Neural progenitor cell (in vitro differentiated cells): ENCODE results near the gene TCERG1L. TPM values are rescaled to one million over a fixed set of nuclear protein-coding genes. Genes with fewer than 3 reads are reported as not detected.

Source experiments
- DNase-seq: peaks from one replicate; pipeline ENCODE4 v3.0.0-alpha.2; 2016; ENCODE audit warnings: low spot score
- H2AFZ ChIP-seq: fragments of 200-600 bp; sonication (generic); replicated peaks from 2 replicates; pipeline ENCODE4 v1.6.1; 2016; ENCODE audit warnings: antibody characterized with exemption
- H3F3A ChIP-seq: fragments of 200-600 bp; sonication (generic); 2 replicates; pipeline ENCODE4 v1.6.1; 2016; ENCODE audit warnings: antibody characterized with exemption, low read depth
- H3K27ac ChIP-seq: fragments of 200-600 bp; sonication (generic); 2 replicates; pipeline ENCODE4 v1.5.1; 2016; ENCODE audit warnings: mild to moderate bottlenecking
- H3K27me3 ChIP-seq: fragments of 200-600 bp; sonication (generic); 2 replicates; pipeline ENCODE4 v1.6.1; 2016; ENCODE audit warnings: mild to moderate bottlenecking, moderate library complexity
- H3K36me3 ChIP-seq: fragments of 200-600 bp; sonication (generic); 2 replicates; pipeline ENCODE4 v1.5.1; 2016
- H3K4me1 ChIP-seq: fragments of 200-600 bp; sonication (generic); 2 replicates; pipeline ENCODE4 v1.6.1; 2016; ENCODE audit warnings: mixed run types
- H3K4me2 ChIP-seq: fragments of 200-600 bp; sonication (generic); 2 replicates; pipeline ENCODE4 v1.6.1; 2016
- H3K4me3 ChIP-seq: fragments of 200-600 bp; sonication (generic); 2 replicates; pipeline ENCODE4 v1.5.1; 2016
- H3K79me2 ChIP-seq: fragments of 200-600 bp; sonication (generic); 2 replicates; pipeline ENCODE4 v1.6.1; 2016; ENCODE audit warnings: low read depth
- H3K9ac ChIP-seq: fragments of 200-600 bp; sonication (generic); 2 replicates; pipeline ENCODE4 v1.6.1; 2016
- H3K9me3 ChIP-seq: fragments of 200-600 bp; sonication (generic); 2 replicates; pipeline ENCODE4 v1.5.1; 2016; ENCODE audit warnings: low read depth
- H4K20me1 ChIP-seq: fragments of 200-600 bp; sonication (generic); 2 replicates; pipeline ENCODE4 v1.6.1; 2016; ENCODE audit warnings: low read depth
- H3K27ac Mint-ChIP-seq: 3 replicates; pipeline ENCODE4 v1.8.0; 2021; ENCODE audit warnings: mixed read lengths
- H3K27me3 Mint-ChIP-seq: 2 replicates; pipeline ENCODE4 v1.8.0; 2022; ENCODE audit warnings: low read depth, mild to moderate bottlenecking, inconsistent platforms, moderate library complexity, mixed read lengths; ENCODE audit not compliant: insufficient read depth
- H3K36me3 Mint-ChIP-seq: 3 replicates; pipeline ENCODE4 v1.8.0; 2021; ENCODE audit warnings: mixed read lengths
- H3K4me1 Mint-ChIP-seq: 3 replicates; pipeline ENCODE4 v1.8.0; 2021; ENCODE audit warnings: mixed read lengths
- H3K4me3 Mint-ChIP-seq: 3 replicates; pipeline ENCODE4 v1.8.0; 2021; ENCODE audit warnings: mild to moderate bottlenecking, moderate library complexity, mixed read lengths
- H3K9me3 Mint-ChIP-seq: 3 replicates; pipeline ENCODE4 v1.8.0; 2020; ENCODE audit warnings: mixed read lengths
- CTCF ChIP-seq: fragments of 200-600 bp; sonication (generic); IDR thresholded peaks from 2 replicates; pipeline ENCODE4 v1.5.1; 2017; ENCODE audit warnings: antibody characterized with exemption, mild to moderate bottlenecking
- EZH2 ChIP-seq: fragments of 200-600 bp; sonication (generic); IDR thresholded peaks from 2 replicates; pipeline ENCODE4 v1.6.1; 2017; ENCODE audit warnings: antibody characterized with exemption, mild to moderate bottlenecking, moderate library complexity
- EZH2phosphoT487 ChIP-seq: fragments of 200-600 bp; sonication (generic); IDR thresholded peaks from 2 replicates; pipeline ENCODE4 v1.6.1; 2017; ENCODE audit warnings: antibody characterized with exemption
- total RNA-seq: library from RNA; depleted of rRNA; stranded (reverse); fragments of >200 nt; gene quantifications from 2 replicates; pipeline ENCODE4 v1.2.3, GENCODE V29; 2015; ENCODE audit warnings: low replicate concordance

Gene TCERG1L
- total RNA-seq, 1 donor from 2014 or later = 1.8 TPM

- no peak overlapping the region for H3K4me3 ChIP-seq
- H3K36me3 ChIP-seq = no peaks in the 10 kb centered on the region
- H3F3A ChIP-seq = peaks cover 26% of the 10 kb centered on the region
- H4K20me1 ChIP-seq = no peaks in the 10 kb centered on the region
- no peak for DNase-seq
- no peak overlapping the region for H3K27ac ChIP-seq
- peaks cover 29% of the 10 kb centered on the region for H3K4me1 ChIP-seq
- H3K4me2 ChIP-seq = no peak overlapping the region
- H3K9me3 ChIP-seq = no peaks in the 10 kb centered on the region
- H2AFZ ChIP-seq = no peak overlapping the region
- no peak overlapping the region for H3K9ac ChIP-seq
- H3K4me1 Mint-ChIP-seq = peaks cover 11% of the 10 kb centered on the region
- TF ChIP-seq CTCF (no peak), EZH2 (no peak), EZH2phosphoT487 (no peak)
- no peaks in the 10 kb centered on the region for H3K27me3 ChIP-seq
- no peak overlapping the region for H3K27ac Mint-ChIP-seq
- H3K36me3 Mint-ChIP-seq = no peaks in the 10 kb centered on the region
- H3K4me3 Mint-ChIP-seq = no peak overlapping the region
- peaks cover 9% of the 10 kb centered on the region for H3K9me3 Mint-ChIP-seq
- H3K27me3 Mint-ChIP-seq = peaks cover 7% of the 10 kb centered on the region
- H3K79me2 ChIP-seq = no peaks in the 10 kb centered on the region
Measured at GRCh38 chr10:131062621-131063260, 248.8 kb downstream of the TCERG1L start.

- DNase-seq = no peak
- Histone ChIP-seq H3K27ac (no peak overlapping the region), H3K9ac (no peak overlapping the region), H3K4me3 (no peak overlapping the region), H3K9me3 (no peaks in the 10 kb centered on the region), H3K4me1 (peaks cover 23% of the 10 kb centered on the region), H3K36me3 (no peaks in the 10 kb centered on the region), H3K79me2 (no peaks in the 10 kb centered on the region), H3F3A (peaks cover 14% of the 10 kb centered on the region), H3K4me2 (no peak overlapping the region), H4K20me1 (no peaks in the 10 kb centered on the region), H2AFZ (no peak overlapping the region), H3K27me3 (no peaks in the 10 kb centered on the region)
- TF ChIP-seq EZH2phosphoT487 (no peak), CTCF (no peak), EZH2 (no peak)
- H3K36me3 Mint-ChIP-seq = no peaks in the 10 kb centered on the region
- no peak overlapping the region for H3K27ac Mint-ChIP-seq
- H3K4me3 Mint-ChIP-seq = no peak overlapping the region
- peaks cover 7% of the 10 kb centered on the region for H3K27me3 Mint-ChIP-seq
- H3K4me1 Mint-ChIP-seq = peaks cover 8% of the 10 kb centered on the region
- H3K9me3 Mint-ChIP-seq = peaks cover 9% of the 10 kb centered on the region
Measured at GRCh38 chr10:131061216-131061615, 250.3 kb downstream of the TCERG1L start.

GRCh38 chr10:131059881-131060280, 251.6 kb downstream of the TCERG1L start:
- peaks cover 2% of the 10 kb centered on the region for H3K27me3 Mint-ChIP-seq
- no peaks in the 10 kb centered on the region for H3K9me3 ChIP-seq
- H3K4me2 ChIP-seq = no peak overlapping the region
- H3K36me3 Mint-ChIP-seq = no peaks in the 10 kb centered on the region
- no peak overlapping the region for H3K9ac ChIP-seq
- H3K27ac Mint-ChIP-seq = no peak overlapping the region
- H3K4me1 Mint-ChIP-seq = no peaks in the 10 kb centered on the region
- H4K20me1 ChIP-seq = no peaks in the 10 kb centered on the region
- DNase-seq = no peak
- no peaks in the 10 kb centered on the region for H3K79me2 ChIP-seq
- H3K27me3 ChIP-seq = no peaks in the 10 kb centered on the region
- TF ChIP-seq EZH2 (no peak), EZH2phosphoT487 (no peak), CTCF (no peak)
- peaks cover 10% of the 10 kb centered on the region for H3K4me1 ChIP-seq
- H3K4me3 ChIP-seq = no peak overlapping the region
- peaks cover under 1% of the 10 kb centered on the region for H3F3A ChIP-seq
- H2AFZ ChIP-seq = no peak overlapping the region
- no peak overlapping the region for H3K27ac ChIP-seq
- no peaks in the 10 kb centered on the region for H3K36me3 ChIP-seq
- H3K9me3 Mint-ChIP-seq = peaks cover 9% of the 10 kb centered on the region
- no peak overlapping the region for H3K4me3 Mint-ChIP-seq
